A673 (cell line): ENCODE measurements around the gene LCE4A.

Experiments used
- CTCF ChIP-seq: fragments of 300-800, 200-600 bp; sonication (generic); conservative IDR thresholded peaks from 2 replicates; pipeline ENCODE4 v1.5.1; 2017; ENCODE audit warnings: low read depth, mild to moderate bottlenecking, antibody characterized with exemption, low read length, moderate library complexity, mixed read lengths
- EZH2 ChIP-seq: fragments of 200-600 bp; sonication (generic); IDR thresholded peaks from 2 replicates; pipeline ENCODE4 v1.6.1; 2017; ENCODE audit warnings: borderline replicate concordance, low read depth, mild to moderate bottlenecking, mixed read lengths, antibody characterized with exemption, low read length; ENCODE audit not compliant: poor library complexity, severe bottlenecking

DNA sequence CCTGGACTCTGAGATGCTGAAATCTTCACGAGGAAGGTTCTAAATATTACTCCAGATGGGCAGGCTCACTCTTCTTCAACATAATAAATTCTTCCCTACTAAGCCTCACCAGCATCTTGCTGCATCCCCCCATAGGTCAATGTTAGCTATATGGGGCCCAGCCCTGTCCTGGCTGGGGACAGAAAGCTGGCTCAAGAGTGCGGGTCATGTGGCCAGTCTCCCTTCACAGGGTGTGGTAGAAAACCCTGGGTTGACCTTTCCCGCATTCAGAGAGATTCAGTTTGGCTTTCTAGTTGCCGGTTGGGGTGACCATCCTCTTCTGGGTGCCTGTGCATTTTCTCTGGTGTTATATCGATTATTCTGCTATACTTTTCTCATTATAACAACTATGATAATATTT, 30.0 kb downstream of the LCE4A start:
- TF ChIP-seq EZH2 (no peak), CTCF (no peak)
